Erythroblast (primary cell): ENCODE data around the gene MMP27.

Experiments
- GATA1 ChIP-seq: IDR thresholded peaks from 2 replicates; pipeline ENCODE4 v1.6.1; 2011; ENCODE audit warnings: low read depth, mild to moderate bottlenecking, control low read depth, low read length, moderate library complexity
- POLR2A ChIP-seq: IDR thresholded peaks from 2 replicates; pipeline ENCODE4 v1.6.1; 2011; ENCODE audit warnings: mild to moderate bottlenecking, low read length

DNA sequence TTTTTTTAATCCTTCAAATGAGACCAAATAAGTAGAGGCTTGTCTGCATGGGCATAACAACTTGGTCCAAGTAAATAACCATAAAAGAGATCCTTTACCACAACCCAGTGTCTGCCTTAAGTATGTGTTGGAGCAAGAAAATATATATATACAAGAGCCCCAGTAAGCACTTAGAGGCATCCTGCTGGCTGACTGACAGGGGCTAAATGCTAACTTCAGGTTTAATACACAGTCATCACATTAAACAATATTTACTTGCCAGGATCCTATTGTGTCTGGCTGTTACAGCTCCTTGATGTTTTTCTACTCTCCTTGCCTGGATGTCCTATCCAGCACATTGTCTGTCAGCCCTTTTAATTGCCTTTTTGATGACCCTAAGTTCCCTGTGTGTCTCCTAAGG is 43.0 kb downstream of the MMP27 start:
- TF ChIP-seq POLR2A (no peak), GATA1 (no peak)
